CD4-positive, alpha-beta T cell (primary cell): ENCODE measurements around the gene OR8B2. TPM values are rescaled to one million over a fixed set of nuclear protein-coding genes. Genes with fewer than 3 reads are reported as not detected.
"Not testable (repeated sequence)": the region's sequence is repeated elsewhere in the genome, so short reads cannot be mapped to it uniquely, and the experiment has no call there.

Experiments
- ATAC-seq: fragments of 200-7000 bp; cut with Tn5 transposase; one replicate; pipeline ENCODE4 v1.10.0; 2022; ENCODE audit warnings: mild to moderate bottlenecking; ENCODE audit not compliant: poor library complexity
- CTCF ChIA-PET: fragments of 350-600 bp; sonication (Branson Sonifier 250); formaldehyde crosslinking; loops from one replicate; lab custom pipeline; 2021; ENCODE audit warnings: antibody characterized with exemption, inconsistent platforms; lab: Charles Lee
- POLR2A ChIA-PET: fragments of 350-600 bp; sonication (Branson Sonifier 250); formaldehyde crosslinking; loops from one replicate; lab custom pipeline; 2021; ENCODE audit warnings: antibody characterized with exemption, inconsistent platforms; lab: Charles Lee
- DNase-seq, 14 experiments: peaks; one replicate each; pipeline ENCODE4 v3.0.0-alpha.2; 2013 to 2020; ENCODE audit warnings: mixed read lengths in 2 of 14
- H3K27ac ChIP-seq, 2 donors: one replicate each; pipeline versions ENCODE4 v1.5.1 to v1.7.0; 2013; ENCODE audit warnings: low read length in 2 of 2, low read depth in 1 of 2, mild to moderate bottlenecking in 1 of 2
- H3K27me3 ChIP-seq, 2 experiments: 1 replicate in 1 of 2; 2 replicates in 1 of 2; pipeline versions ENCODE4 v1.6.1 to v1.7.0; 2013; ENCODE audit warnings: low read length in 2 of 2, control low read depth in 1 of 2, mild to moderate bottlenecking in 1 of 2, moderate library complexity in 1 of 2; ENCODE audit not compliant: insufficient read depth in 2 of 2, control insufficient read depth in 1 of 2
- H3K36me3 ChIP-seq: one replicate; pipeline ENCODE4 v1.6.1; 2013; ENCODE audit warnings: low read length, control low read depth; ENCODE audit not compliant: insufficient read depth
- H3K4me1 ChIP-seq: one replicate; pipeline ENCODE4 v1.6.1; 2013; ENCODE audit warnings: low read length, control low read depth; ENCODE audit not compliant: insufficient read depth
- H3K4me3 ChIP-seq: one replicate; pipeline ENCODE4 v1.5.1; 2013; ENCODE audit warnings: mild to moderate bottlenecking, low read length, moderate library complexity
- H3K9me3 ChIP-seq, 2 experiments: 1 replicate in 1 of 2; 2 replicates in 1 of 2; pipeline versions ENCODE4 v1.6.1 to v1.7.0; 2013; ENCODE audit warnings: low read length in 2 of 2, mild to moderate bottlenecking in 2 of 2, control low read depth in 1 of 2, moderate library complexity in 1 of 2; ENCODE audit not compliant: control insufficient read depth in 1 of 2, insufficient read depth in 1 of 2
- H3K27ac Mint-ChIP-seq: one replicate; pipeline ENCODE4 v1.8.0; 2020; ENCODE audit warnings: mixed read lengths
- H3K27me3 Mint-ChIP-seq: one replicate; pipeline ENCODE4 v1.8.0; 2021; ENCODE audit warnings: mixed read lengths
- H3K36me3 Mint-ChIP-seq: one replicate; pipeline ENCODE4 v1.8.0; 2021; ENCODE audit warnings: low read depth, mixed read lengths
- H3K4me1 Mint-ChIP-seq: one replicate; pipeline ENCODE4 v1.8.0; 2021; ENCODE audit warnings: low read depth, mixed read lengths
- H3K4me3 Mint-ChIP-seq: one replicate; pipeline ENCODE4 v1.8.0; 2020; ENCODE audit warnings: mild to moderate bottlenecking, mixed read lengths
- H3K9me3 Mint-ChIP-seq: one replicate; pipeline ENCODE4 v1.8.0; 2020; ENCODE audit warnings: mixed read lengths
- intact Hi-C, 2 experiments: fragments of 100-400 bp; cut with DNase I in 1 of 2; cut with micrococcal nuclease in 1 of 2; formaldehyde crosslinking; loops; one replicate each; pipeline versions ENCODE4 v1.15.1 to v1.9.0; 2023 to 2025; cut with DNase I, micrococcal nuclease
- total RNA-seq, 174 experiments: library from RNA in 2 of 174; stranded (reverse) in 2 of 174; gene quantifications; one replicate each; pipeline ENCODE4 v1.2.3 and lab custom pipeline; 2021 to 2026
- TF ChIP-seq, protein P1 (sequence below): fragments of 200-600 bp; IDR thresholded peaks from one replicate; pipeline ENCODE4 v1.8.0; 2022; ENCODE audit warnings: antibody characterized with exemption, mild to moderate bottlenecking

OR8B2 gene
- total RNA-seq, 2 experiments from 2014 or later, result not detected

- DNase-seq, result no peak
- intact Hi-C loops, result no loop called here
- Histone ChIP-seq H3K27ac (no peak overlapping the region), H3K4me1 (no peaks in the 10 kb centered on the region), H3K27me3 (no peaks in the 10 kb centered on the region), H3K36me3 (no peaks in the 10 kb centered on the region), H3K9me3 (no peaks in the 10 kb centered on the region), H3K4me3 (no peak overlapping the region)
- Mint-ChIP-seq H3K4me3 (no peak overlapping the region), H3K36me3 (no peaks in the 10 kb centered on the region), H3K27me3 (peaks cover 33% of the 10 kb centered on the region), H3K9me3 (no peaks in the 10 kb centered on the region), H3K4me1 (no peaks in the 10 kb centered on the region), H3K27ac (no peak overlapping the region)
- TF ChIP-seq, protein P1, sequence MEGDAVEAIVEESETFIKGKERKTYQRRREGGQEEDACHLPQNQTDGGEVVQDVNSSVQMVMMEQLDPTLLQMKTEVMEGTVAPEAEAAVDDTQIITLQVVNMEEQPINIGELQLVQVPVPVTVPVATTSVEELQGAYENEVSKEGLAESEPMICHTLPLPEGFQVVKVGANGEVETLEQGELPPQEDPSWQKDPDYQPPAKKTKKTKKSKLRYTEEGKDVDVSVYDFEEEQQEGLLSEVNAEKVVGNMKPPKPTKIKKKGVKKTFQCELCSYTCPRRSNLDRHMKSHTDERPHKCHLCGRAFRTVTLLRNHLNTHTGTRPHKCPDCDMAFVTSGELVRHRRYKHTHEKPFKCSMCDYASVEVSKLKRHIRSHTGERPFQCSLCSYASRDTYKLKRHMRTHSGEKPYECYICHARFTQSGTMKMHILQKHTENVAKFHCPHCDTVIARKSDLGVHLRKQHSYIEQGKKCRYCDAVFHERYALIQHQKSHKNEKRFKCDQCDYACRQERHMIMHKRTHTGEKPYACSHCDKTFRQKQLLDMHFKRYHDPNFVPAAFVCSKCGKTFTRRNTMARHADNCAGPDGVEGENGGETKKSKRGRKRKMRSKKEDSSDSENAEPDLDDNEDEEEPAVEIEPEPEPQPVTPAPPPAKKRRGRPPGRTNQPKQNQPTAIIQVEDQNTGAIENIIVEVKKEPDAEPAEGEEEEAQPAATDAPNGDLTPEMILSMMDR, result no peak
- ChIA-PET CTCF (no interaction called here), POLR2A (no interaction called here)
- ATAC-seq, result no peak
Observed at GRCh38 chr11:124405581-124405980, 21.3 kb upstream of the OR8B2 start.

DNA sequence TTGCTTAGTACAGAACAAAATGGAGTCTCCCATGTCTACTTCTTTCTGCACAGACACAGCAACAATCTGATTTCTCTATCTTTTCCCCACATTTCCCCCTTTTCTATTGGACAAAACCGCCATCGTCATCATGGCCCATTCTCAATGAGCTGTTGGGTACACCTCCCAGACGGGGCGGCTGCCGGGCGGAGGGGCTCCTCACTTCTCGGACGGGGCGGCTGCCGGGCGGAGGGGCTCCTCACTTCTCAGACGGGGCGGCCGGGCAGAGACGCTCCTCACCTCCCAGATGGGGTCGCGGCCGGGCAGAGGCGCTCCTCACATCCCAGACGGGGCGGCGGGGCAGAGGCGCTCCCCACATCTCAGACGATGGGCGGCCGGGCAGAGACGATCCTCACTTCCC lies 18.9 kb upstream of the OR8B2 start:
- POLR2A ChIA-PET, result not testable (repeated sequence)

DNA sequence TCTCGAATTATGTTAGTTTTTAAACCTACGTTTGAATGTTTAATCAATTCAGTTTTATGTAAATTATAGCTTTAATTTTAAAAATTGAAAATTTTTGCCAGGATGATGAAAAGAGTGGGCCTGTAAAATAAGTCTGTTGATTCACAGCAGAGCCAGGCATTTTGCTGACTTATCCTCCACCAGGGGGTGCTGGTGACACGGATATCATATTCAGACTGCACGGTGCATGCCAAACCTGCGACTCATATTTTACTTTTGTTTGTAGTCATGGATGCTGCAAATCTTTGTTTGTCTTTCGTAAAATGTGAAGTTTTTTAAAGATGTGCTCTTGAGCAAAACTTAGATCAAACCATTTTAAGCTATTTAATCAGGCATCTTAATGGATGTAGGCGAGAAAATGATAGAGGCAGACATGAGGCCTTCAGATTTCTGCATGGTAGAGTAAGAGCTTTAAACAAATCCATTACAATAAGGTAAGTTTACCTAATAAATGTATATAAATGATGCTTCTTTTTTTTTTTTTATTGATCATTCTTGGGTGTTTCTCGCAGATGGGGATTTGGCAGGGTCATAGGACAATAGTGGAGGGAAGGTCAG lies 18.1 kb upstream of the OR8B2 start:
- no peaks in the 10 kb centered on the region for H3K36me3 Mint-ChIP-seq
- peak in 9 of 14 experiments; percentile 1 to 59 (median 20) for DNase-seq
- Histone ChIP-seq H3K4me1 (no peaks in the 10 kb centered on the region), H3K27ac (no peak overlapping the region), H3K4me3 (no peak overlapping the region), H3K27me3 (no peaks in the 10 kb centered on the region), H3K9me3 (no peaks in the 10 kb centered on the region), H3K36me3 (no peaks in the 10 kb centered on the region)
- no peak overlapping the region for H3K4me3 Mint-ChIP-seq
- H3K27ac Mint-ChIP-seq, result no peak overlapping the region
- ChIA-PET CTCF (no interaction called here), POLR2A (no interaction called here)
- TF ChIP-seq, protein P1, result no peak
- intact Hi-C loops, result no loop called here
- H3K9me3 Mint-ChIP-seq, result no peaks in the 10 kb centered on the region
- ATAC-seq, result peak; percentile 39
- H3K4me1 Mint-ChIP-seq, result no peaks in the 10 kb centered on the region
- peaks cover 8% of the 10 kb centered on the region for H3K27me3 Mint-ChIP-seq

More for the DNA sequence above, 18.9 kb upstream of the OR8B2 start:
- DNase-seq, H3K9me3 ChIP-seq, H3K4me1 ChIP-seq, H3K9me3 Mint-ChIP-seq, H3K27ac Mint-ChIP-seq, H3K27ac ChIP-seq, H3K36me3 ChIP-seq, ATAC-seq, CTCF ChIA-PET, H3K4me3 Mint-ChIP-seq, H3K27me3 ChIP-seq, intact Hi-C loops, H3K36me3 Mint-ChIP-seq, H3K4me3 ChIP-seq, H3K4me1 Mint-ChIP-seq: not testable (repeated sequence)
- H3K27me3 Mint-ChIP-seq, result peaks cover 12% of the 10 kb centered on the region

DNA sequence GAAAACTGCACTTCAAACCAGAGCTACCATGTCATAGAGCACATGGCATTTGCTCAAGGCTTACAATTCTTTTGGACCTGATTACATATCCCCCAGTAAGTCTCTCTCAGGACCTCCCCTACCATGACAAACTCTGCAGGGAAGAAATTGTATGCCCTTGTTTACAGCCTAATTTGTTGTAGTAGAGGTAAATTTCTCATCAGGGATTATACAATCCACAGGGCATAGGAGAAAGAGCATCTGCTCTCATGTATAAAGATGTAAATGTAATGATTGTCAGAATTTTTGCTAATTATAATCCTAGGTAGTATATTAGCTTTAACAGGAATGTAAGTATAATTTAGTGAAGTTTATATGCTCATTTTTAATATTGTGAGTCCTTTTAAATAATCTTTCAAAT lies 14.6 kb upstream of the OR8B2 start, which contains the start of gene OR8B3:
OR8B3 (minus strand) TSS at position 101 of the 400 bp plus-strand sequence. CDS start 1,673 bp downstream, outside the sequence.
- H3K4me3 ChIP-seq, result no peak within 1 kb of the TSS

GRCh38 chr11:124396847-124397246 lies 12.5 kb upstream of the OR8B2 start:
- H3K36me3 ChIP-seq, H3K4me3 ChIP-seq, H3K4me1 ChIP-seq, H3K27me3 Mint-ChIP-seq, DNase-seq, H3K27ac ChIP-seq, H3K9me3 Mint-ChIP-seq, H3K9me3 ChIP-seq, intact Hi-C loops, H3K27ac Mint-ChIP-seq, ATAC-seq, H3K27me3 ChIP-seq, CTCF ChIA-PET, H3K36me3 Mint-ChIP-seq, H3K4me3 Mint-ChIP-seq, POLR2A ChIA-PET, H3K4me1 Mint-ChIP-seq: not testable (repeated sequence)

More for the DNA sequence above, 14.6 kb upstream of the OR8B2 start, which contains the start of gene OR8B3:
- no peaks in the 10 kb centered on the region for H3K27me3 Mint-ChIP-seq
- CTCF ChIA-PET, result no interaction called here
- TF ChIP-seq, protein P1, result no peak
- no peak for ATAC-seq
- H3K9me3 Mint-ChIP-seq, result no peaks in the 10 kb centered on the region
- no peaks in the 10 kb centered on the region for H3K9me3 ChIP-seq
- intact Hi-C loops, result no loop called here
- H3K27ac ChIP-seq, result no peak within 1 kb of the TSS
- H3K4me1 ChIP-seq, result no peaks in the 10 kb centered on the region
- no peaks in the 10 kb centered on the region for H3K36me3 ChIP-seq
- H3K36me3 Mint-ChIP-seq, result no peaks in the 10 kb centered on the region
- H3K4me1 Mint-ChIP-seq, result no peaks in the 10 kb centered on the region
- H3K4me3 Mint-ChIP-seq, result no peak within 1 kb of the TSS
- no peaks in the 10 kb centered on the region for H3K27me3 ChIP-seq
- H3K27ac Mint-ChIP-seq, result no peak within 1 kb of the TSS
- POLR2A ChIA-PET, result no interaction called here
- no peak for DNase-seq
